HG02973 (cell line): ENCODE measurements around the gene SEMA5A.

Experiments used
- ATAC-seq: cut with Tn5 transposase; IDR thresholded peaks from one replicate; pipeline ENCODE4 v1.9.1; 2021; ENCODE audit warnings: moderate library complexity; ENCODE audit not compliant: unreplicated experiment

SEMA5A gene

DNA sequence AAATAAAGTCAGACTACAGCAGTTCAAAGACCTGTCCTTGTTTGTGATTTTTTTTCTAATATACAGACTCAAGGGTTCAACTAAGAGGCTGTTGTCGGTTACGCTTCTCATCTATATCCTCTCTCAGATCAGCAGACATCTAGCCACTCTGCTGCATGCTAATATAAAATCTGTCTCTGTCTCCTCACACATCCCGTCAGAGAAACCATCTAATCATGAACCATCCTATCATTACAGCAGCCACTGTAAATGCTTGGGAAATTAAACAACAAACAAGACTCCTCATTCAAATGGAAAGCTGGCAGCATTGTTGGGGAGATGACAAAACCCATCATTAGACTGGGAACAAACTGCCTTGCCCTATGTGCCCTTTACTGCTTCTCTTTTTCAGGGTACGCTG lies 94.8 kb downstream of the SEMA5A start:
- no peak for ATAC-seq

DNA sequence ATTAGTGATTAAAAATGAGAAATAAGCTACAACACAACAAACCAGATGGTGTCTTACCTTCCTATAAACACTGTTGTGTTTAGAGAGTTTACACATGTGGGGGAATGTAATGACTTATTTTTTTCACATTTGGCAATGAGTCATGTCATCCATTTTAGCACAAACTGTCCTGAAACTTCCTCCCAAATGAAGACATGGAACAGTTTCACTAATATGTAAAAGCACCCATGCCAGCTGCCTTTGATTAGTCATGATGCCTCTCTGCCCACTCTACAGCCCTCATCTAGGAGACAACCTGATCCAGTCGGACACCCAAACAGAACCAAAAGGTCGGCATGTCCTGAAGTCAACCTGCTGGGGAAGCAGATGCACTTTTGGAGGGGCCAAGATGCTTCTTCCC lies 98.2 kb downstream of the SEMA5A start:
- ATAC-seq = no peak

DNA sequence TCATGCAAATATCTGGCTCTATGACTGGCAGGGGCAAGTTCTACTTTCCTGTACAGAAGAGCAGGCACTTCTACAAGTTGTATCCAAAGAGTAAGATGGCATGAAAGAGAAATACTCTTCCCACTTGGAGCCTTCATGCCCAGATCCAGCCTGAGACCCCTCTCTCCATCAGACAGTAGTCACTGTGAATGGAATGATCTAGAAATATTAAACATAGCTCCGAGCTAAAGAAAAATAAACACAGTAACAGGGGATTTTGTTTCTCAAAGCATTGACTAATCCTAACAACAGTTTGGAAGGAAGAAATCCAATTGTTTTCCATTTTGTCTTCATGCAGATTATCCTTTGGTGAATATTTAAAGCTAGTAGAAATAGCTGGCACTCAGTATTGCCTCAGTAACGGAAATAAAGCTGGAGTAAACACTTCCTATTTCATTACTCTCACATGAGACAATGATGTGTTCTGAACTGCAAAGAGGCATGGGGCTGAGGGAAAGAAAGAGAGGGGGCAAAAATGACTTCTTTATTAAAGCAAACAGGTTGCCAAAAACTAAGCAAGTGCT lies 100.0 kb downstream of the SEMA5A start:
- ATAC-seq = no peak

DNA sequence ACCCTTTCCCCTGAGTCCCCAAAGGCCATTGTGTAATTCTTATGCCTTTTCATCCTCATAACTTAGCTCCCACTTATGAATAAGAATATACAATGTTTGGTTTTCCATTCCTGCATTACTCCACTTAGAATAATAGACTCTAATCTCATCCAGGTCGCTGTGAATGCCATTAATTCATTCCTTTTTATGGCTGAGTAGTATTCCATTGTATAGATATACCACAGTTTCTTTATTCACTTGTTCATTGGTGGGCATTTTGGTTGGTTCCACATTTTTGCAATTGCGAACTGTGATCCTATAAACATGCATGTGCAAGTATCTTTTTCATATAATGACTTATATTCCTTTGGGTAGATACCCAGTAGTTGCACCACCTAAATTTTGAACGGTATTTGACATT lies 101.5 kb downstream of the SEMA5A start:
- ATAC-seq = no peak

DNA sequence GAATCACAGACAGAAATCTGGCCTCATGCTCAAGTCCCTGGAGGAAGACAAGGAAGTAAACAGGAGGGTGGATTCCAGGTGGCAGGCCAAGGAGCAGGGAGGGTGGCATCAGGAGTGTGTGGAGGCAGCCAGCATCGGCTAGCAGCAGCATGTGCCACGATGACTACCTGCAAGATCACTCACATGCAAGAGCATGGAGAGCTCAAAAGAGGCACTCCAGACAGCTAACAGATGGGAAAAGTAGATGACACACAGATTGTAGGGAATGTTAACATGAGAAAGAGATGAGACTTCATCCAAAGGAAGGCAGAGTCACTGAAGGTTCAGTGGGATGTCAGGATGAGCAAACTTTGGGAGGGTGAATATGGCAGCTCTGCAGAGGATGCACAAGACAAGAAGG lies 104.3 kb downstream of the SEMA5A start:
- ATAC-seq = no peak

DNA sequence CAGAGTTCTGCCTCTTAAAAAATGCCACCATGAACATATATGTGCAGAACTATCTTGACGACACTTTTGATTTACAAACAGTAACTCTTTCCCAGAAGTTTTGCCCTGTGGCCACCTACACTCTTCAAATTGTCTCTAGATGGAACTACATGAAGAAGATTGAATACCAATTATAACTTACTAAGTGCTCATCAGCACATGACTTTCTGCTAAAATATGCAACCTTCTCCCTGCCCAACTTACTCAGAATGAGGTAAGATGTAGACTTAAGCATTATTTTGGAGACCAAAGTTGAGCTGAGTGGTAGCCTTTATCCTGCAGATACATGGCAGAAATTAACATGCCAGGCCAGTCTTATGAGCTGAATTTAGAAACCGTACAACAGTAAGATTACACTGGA lies 105.4 kb downstream of the SEMA5A start:
- ATAC-seq = no peak

DNA sequence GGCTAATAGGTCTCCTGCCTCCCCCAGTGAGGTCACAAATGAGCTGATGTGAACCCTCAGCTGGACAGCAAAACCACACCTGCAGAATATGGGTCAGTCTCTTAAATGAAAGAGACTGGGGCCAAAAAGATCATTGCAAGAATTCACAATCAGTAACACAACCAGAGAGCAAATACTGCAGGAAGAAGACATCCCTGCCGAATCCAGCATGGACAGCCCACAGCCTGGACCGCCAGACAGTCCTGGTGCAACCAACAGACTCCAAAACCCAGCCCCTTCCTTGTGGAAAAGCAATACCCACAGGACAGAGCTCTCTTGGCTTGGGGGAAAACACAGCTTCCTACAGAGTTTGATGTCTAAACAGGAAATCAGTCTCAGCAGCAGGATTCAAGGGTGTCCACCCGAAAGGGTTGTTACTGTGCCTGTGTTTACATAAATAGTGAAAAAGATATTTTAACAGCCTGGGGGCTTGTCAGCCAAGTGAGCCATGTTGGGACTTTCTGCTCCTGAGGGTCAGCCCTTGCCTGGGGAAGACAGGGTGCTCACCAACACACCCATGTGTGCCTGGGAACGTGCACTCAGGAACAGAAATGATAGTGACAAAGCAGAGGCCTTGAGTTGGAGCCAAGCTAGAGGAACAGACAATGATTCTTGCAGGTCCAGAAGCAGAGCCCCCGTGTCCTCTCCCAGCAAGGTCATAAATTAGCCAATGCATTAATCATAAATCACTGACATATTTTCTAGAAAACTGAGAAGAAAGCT lies 106.2 kb downstream of the SEMA5A start:
- no peak for ATAC-seq

DNA sequence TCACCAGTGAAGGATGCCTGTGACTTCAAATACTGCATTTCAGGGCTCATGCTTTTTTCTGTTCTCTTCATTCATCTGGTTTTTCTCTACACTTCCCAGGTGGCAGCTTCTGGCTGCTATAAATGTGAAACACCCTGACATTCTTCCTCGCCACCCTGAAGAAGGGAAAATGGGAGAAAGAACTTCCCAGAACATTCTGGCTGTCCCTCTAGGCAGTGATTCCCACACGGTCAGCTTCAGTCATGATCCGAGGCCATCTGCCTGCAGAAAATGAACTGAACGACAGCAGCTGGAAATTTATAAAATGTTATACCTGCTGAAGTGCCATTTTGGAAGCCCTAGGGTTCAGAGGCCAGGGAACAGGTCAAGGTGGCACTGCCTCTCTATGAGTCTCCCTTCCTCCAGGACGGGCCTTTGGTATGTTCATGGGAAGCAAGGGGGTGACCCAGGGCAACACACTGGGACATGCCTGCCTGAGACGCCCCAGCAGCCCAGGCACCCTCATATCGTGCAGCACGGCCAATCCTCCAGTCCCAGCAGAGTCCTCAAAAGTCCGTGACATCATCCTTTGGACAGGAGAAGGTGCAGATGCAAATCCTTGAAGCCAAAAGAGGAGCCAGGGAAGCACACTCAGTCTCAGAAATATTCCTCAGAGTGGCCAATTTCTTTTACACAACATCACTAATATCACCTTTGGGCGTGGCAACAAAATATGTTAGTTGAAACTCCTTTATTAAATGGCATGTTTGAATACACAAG lies 107.1 kb downstream of the SEMA5A start:
- no peak for ATAC-seq

DNA sequence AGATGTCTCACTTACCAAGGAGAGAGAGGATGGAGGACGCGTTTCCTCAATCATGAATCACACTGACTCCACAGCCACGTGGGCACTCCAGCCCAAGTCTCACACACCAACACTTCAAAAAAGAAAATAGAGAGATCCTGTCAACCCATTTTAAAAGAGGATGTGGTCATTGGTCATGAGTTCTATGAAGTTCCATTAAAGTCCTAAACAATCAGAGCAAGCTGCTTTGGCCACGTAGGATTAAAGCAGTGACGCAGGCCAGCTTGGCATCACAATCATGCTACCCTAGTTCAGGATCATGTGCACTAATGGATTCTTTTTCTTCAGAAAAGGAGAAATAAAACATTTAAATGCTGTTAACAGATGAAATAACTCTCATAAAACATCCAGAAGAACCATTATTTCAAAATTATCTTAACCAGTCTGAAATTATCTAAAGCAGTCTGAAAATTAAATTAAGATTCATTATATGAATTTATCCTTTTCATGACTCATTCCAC lies 108.1 kb downstream of the SEMA5A start:
- no peak for ATAC-seq

DNA sequence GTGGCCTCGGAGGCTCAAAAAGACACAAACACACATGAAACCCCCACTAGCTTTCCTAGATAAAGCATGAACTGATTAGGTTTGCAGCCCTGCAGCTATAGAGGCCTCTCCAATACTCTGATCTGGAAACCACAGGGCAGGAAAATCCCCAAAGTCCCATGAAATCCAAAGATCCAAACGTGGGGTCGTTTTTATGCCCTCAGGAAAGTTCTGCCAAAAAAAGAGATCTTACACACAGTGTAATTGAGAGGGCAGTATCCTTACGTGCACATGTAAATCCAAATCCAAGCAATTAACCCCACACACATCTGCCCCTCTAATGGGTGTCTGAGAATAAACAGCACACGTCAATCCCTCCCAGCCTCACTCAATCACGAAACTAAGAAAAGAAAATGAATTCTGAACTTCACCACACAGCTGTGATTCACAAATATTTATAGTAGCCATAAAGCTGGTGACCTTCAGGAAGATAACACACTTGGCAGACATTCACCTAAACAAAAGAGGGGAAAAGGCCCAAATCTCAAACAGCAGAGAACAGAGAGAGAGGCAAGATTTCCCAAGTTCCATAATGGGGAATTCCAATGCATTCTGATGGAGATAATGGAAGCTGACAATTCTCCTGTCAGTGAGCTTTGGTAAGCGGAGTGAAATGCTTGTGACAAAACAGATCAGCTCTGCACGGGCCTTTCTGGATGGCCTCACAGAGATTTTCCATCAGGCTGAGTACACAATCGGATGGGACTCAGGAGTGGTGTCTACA lies 114.2 kb downstream of the SEMA5A start:
- ATAC-seq = no peak

DNA sequence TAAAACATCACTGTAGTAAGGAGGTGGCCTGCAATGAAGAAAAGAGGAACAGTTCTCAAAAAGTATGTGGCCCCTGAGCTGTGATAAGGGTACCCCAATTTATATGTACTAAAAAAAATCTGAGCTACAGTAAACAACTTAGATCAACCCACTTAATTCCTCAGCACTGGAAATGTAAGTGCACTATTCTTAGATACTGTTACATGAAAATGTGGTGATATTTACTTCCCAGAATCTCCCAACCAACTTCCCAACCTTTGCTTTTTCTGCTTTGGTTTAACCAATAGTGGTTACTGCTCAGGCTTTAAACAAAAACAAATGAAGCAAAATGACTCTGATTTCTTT lies 114.8 kb downstream of the SEMA5A start:
- no peak for ATAC-seq

DNA sequence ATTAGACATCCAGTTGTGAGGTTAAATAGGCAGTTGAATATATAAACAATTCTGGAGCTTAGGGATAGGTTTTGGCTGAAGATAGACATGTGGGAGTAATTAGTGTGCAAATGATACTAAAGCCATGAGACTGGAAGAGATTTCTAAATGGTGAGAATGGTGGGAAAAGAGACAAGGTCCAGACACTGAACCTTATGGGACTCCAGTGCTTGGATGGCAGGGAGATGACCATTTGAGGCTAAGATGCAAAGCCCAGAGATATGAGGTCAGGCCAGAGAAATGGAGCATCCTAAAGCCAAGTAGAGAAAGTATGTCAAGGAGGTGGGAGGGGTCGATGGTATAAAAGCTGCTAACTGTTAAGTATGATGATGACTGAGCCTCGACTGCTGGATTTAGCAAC lies 115.6 kb downstream of the SEMA5A start:
- ATAC-seq = no peak

DNA sequence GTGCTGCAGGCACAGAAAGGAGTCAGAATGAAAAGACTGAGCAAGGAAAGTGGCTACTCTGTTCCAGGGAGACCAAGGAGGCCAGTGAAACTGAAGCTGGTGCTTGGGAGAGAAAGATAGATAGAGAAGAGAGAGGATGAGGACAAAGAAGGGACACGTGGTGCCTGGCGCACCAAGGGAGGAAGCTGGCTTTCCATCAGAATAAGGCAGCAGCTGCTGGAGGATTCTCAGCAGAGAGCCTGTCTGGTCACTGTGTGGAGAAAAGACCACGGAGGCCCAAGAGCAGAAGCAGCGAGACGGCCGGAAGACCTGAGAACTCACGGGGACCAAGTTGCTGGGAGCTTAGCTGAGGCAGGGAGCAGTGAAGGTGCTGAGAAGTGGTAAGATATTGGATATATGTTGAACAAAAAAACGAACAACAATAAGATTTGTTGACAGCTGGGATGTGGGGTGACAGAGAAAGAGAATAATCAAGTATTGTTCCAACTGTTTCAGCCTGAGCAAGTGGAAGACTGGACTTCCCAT lies 116.1 kb downstream of the SEMA5A start:
- ATAC-seq = no peak

DNA sequence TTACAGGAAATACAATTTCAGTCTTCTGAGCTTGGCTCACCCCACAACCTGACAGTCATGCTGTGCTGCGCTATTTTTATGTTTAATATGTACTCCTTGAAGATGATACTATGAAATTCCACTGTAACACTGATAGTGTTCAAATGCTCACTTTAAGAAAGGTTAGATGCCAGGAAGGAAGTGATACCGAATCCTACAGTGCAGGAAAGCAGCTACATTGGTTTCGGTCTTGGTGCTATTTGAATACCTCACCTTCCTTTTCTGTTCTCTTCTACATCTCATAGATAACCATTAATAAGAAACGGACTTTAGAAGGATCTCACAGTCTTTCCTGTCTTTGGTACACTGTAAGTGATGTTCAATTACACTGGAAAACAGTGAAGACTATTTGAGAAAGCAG lies 117.6 kb downstream of the SEMA5A start:
- no peak for ATAC-seq

DNA sequence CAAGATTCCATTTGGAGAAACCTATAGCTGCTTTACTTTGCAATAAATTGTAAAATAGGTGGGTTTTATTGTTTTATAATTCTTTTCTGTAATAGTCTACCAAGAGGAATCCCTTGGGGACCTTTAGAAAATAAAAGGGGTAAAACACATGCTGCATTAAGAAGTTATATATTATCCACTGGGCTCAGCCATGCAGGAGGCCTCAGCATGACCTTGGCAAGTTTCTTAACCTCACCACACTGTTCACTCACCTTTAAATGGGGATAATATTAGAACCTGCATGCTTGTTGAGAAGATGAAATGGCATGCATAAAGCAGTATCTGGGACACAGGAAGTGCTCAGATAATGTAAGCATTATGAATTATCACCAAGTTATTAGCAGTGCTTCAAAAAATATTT lies 120.2 kb downstream of the SEMA5A start:
- no peak for ATAC-seq

DNA sequence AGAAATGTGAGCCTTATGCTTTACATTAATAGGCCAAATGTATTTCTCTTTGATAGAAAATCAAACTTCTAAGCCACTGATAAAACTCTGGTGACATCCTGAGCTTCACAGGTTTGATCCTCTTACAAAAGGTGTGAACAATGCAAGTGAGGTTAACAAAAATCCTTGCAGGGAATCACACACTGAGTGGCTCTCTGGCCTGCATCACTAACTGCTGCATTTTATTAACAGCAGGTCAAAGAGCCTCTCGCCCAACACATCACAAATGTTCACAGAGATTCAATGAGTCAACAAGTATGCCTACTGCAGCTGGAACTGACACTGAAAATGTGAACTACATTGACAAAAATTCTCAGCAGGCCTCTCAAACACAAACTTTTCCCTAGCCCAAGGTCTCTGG lies 122.3 kb downstream of the SEMA5A start:
- no peak for ATAC-seq

DNA sequence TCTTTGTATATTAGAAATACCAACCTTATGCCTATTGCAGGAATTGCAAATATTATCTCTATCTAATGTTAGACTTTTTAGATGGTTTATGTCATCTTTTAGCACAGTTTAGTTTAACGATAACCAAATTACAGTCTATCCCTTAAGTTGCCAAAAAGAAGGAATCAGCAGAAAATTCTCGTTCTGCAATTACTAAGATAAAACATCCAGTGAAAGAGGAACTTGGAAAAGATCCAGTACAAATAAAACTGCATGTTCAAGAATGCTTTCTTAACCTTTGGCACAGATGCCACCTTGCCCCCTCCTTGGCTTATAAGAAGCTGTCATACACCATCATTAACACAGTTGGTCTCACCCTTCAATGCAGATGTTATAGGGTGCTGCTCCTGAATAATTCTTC lies 124.0 kb downstream of the SEMA5A start:
- ATAC-seq = no peak

DNA sequence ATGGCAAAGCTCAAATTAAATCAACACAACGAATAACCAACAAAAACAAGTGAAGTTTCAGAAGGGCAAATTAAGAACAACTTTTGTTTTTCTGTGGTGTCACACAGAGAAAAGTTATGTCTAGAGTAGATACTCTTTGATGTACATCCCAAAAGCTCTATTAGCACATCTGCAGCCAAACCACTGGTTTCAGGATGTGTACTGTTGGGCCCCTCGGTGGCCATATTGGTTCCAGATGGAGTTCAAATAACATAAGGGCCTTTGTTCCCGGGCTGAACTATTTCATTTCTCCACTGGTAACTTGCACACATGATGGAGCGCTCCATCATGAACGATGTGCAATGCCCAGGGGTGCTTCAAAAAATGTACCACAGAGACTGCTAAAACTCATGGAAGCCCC lies 126.1 kb downstream of the SEMA5A start:
- no peak for ATAC-seq

DNA sequence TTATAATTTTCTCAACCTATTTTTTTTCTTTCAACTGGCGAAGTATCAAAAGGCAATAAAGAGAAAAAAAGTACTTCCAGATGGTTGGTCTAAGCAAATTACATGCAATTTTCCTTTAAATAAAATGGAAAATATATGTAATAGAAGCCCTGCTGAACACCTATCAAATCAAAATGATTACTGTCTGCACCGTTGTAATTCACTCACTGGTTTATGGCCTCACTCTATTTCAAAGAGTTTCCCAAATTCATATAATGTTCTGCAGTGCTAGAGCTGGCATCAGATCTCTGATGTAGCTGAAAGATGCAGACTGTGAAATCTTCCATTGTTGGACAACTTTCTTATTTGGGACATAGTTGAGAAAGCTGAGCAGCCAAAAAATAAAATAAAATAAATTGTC lies 130.3 kb downstream of the SEMA5A start:
- ATAC-seq = no peak

DNA sequence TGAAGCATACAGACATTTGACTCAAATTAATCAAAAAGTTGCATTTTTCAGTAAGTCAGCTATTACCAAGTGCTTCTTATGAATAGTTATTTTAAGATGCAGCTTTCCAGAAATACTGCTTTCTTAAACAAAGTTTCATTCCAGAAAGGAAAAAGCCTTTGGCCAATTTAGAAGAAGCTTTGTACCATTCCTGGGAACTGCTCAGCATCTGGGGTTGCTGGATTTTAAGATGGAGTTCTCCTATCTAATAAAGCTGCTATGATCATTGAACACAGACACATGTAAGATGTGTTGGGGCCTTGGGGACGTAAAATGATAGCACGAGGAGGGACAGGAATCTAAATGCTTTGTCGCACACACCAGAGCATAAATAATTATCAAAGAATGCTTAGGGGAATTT lies 130.8 kb downstream of the SEMA5A start:
- no peak for ATAC-seq

DNA sequence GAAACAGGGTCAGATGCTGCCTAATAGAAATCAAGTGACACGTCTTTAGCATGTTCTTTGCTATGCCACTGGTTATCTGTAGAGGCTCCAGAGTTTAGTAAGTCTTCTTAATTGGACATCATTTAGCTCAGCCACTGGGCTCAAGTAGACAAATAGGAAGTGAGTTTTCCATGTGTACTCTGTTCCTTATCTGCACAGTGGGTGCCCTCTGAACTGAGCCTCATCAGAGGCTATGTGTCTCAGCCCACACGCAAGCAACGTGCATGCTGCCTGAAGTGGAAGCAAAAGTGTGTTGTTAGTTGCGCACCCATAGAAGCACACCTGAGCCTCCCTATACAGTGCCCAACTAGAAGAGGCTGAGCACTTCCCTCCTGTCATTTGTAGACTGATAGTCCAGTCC lies 134.7 kb downstream of the SEMA5A start:
- no peak for ATAC-seq
